Measurements from ENCODE around the gene CACNA1C.

Gene CACNA1C

GRCh38 chr12:2142068-2142467 lies 89.3 kb downstream of the CACNA1C start:
- no peak for DNase-seq

GRCh38 chr12:2144951-2145350 lies 92.2 kb downstream of the CACNA1C start:
- no peak for DNase-seq

GRCh38 chr12:2145433-2145998 lies 92.7 kb downstream of the CACNA1C start:
- no peak for DNase-seq

- no peak for DNase-seq
These were observed 94.5 kb downstream of the CACNA1C start for GRCh38 chr12:2147335-2147734.

GRCh38 chr12:2149091-2149490 lies 96.3 kb downstream of the CACNA1C start:
- DNase-seq, result no peak

- no peak for DNase-seq
These were observed 98.0 kb downstream of the CACNA1C start for GRCh38 chr12:2150833-2151232.

GRCh38 chr12:2151391-2151790 lies 98.6 kb downstream of the CACNA1C start:
- no peak for DNase-seq

DNA sequence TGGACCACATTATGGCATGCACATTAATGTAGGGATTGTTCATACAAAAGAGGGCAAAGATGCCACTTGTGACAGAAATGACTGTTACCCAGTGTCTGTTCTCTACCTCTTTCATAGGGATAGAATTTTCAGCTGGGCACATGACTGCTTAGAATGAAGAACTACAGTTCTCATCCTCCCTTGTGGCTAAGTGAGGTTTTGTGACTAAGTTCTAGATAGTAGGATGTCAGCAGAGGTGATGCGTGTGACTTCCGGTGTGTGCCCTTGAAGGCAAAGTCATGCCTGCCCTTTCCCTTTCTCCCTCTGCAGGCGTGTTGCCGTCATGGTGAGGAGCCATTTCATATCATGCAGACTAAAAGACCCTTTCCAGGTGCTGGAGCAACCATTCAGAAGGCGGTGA lies 99.3 kb downstream of the CACNA1C start:
- DNase-seq, result no peak

- DNase-seq, result no peak
These were observed 101.3 kb downstream of the CACNA1C start for GRCh38 chr12:2154050-2154449.

DNA sequence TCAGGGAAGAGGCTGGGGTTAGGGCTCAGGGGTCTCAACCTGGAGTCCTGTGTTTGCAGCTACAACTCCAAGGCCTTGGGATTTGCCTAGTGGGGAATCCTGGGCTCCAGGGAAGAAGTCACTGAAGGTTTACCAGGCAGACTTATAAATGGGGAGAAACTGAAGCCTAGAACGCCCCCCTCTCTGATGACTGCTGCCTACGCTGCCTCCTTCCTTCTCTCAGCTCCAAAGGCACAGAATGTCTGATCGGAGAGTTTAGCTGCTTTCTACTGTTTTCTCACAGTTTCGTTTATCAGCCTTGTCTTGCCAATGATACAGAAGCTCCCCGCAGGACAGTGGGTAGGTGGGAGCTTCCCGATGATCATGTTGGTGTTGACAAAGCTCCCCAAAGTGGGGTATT lies 101.7 kb downstream of the CACNA1C start:
- no peak for DNase-seq

DNA sequence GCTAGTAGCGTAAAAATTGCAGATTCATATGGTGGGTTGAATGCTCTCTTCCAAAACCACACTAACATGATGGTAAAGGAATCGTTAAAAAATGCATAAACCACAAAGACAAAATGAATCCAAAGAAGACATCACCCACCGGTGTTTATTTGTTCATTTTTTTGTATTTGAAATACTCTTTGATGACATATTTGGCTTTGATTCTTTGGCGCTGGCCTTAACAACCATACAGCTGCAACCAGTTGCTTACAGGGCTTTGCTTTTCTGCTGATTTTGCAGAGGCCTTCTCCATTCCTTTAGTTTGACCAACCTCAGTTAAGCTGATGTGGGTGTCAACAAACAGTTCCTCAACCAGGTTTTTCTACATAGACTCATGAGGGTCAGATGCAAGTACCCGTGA lies 103.5 kb downstream of the CACNA1C start:
- no peak for DNase-seq

GRCh38 chr12:2160043-2160442 lies 107.3 kb downstream of the CACNA1C start:
- no peak for DNase-seq

GRCh38 chr12:2161473-2161872 lies 108.7 kb downstream of the CACNA1C start:
- DNase-seq, result no peak

DNA sequence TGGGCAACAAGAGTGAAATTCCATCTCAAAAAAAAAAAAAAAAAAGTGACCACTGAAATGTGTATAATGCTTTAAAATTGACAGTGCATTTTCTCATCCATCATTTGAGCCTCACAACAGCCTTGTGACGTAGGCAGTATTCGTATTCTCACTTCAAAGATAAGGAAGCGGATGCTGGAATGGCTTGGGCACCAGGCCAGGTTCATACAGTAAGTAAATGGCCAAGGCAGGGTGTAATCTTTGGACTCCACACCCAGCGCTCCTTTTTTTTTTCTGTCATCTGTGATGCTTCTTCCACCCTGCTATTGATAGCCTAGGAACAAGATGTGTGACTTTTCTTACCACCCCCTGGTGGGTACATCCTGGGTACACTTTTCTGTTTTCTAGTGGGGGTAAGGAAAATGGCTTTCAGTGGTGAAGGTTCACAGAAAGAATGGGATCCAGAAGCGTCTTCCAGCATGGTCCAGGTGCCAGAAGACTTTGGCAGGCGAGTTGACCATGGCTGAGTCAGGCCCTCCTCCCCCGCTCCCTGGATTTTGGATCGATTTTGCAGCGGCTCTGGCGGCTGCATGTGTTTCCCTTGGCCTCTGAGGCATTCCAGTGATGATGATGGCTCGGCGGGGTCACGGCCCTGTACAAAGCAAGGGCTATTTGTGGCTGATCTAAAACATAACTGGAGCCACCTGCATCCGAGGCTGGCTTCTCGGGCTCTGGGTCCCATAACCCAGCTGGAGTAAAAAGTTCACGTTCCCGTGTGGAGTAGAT lies 110.6 kb downstream of the CACNA1C start:
- DNase-seq, result no peak

DNA sequence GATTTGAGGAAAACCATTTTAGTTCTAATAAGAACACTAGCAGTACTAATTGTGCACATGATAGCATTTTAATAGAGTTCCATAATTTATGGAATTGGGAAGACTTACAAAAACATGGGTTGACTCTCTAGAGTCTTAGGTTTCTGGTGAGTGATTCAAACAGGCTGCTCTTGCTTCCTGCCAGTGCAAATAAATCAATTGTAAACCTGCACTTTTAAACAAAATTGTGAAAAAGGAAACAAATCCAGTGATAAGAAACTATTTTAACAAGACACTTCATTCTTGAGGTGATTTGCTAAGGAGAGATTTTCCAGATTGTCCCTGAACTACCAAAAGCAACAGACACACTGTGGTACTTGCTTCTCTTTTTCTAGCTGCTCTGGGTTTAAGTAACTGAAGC lies 112.2 kb downstream of the CACNA1C start:
- no peak for DNase-seq

DNA sequence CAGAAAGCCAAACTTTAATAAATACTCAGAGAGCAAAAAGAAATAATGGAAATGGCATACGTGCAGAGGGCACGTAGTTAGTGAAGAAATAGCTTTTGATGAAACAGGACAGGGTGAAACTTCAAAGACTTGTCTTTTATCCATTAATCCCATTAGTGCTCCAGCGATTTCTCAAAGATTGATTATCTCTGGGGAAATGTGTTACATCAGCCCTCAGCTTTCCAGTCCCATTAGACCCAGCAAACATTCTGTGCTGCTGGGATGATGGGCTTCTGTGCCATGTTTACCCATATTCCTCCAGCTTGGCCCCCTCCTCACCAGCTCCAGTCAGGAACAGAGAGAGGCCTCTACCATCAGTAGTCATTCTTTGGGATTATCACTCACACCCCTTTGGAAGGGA lies 113.1 kb downstream of the CACNA1C start:
- no peak for DNase-seq

DNA sequence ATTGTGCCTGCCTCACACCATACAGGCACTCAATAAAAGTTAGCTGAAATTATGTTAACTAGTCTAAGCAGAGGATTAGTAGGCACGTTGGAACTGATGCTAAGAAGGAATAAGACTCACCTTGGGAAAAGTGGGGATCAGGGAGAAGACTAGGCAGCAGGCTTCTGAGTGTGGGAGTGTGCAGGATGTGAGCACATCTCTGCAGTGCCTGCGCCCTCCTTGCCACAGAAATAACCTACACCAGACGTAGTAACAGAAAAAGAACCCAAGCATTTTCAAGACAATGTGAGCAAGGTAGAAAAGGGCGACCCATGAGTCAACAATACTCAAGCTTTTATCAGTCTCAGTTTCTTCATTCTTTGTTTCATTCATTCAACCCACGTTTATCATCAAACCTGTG lies 113.9 kb downstream of the CACNA1C start:
- DNase-seq, result no peak

DNA sequence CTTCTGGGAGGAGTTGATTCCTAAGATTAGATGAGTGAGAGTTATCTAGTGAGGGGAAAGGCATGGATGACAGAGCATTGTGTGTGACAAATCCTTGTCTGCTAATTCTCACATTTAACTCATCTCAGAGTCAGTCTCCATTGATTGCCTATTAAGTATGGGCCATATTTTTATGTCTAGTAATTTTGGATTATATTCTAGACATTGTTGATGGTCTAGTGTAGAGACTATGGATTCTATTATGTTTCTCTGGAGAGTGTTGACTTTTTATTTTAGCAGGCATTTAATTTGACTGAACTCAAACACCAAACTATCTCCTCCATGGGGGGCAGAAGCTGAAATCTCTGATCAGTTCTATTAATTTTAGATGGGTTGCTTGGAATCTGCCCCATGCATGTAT lies 114.4 kb downstream of the CACNA1C start:
- DNase-seq, result no peak

- DNase-seq, result no peak
These were observed 116.0 kb downstream of the CACNA1C start for GRCh38 chr12:2168808-2169207.

- no peak for DNase-seq
These were observed 116.7 kb downstream of the CACNA1C start for GRCh38 chr12:2169489-2169888.

GRCh38 chr12:2169940-2170339 lies 117.2 kb downstream of the CACNA1C start:
- no peak for DNase-seq

GRCh38 chr12:2170376-2170775 lies 117.6 kb downstream of the CACNA1C start:
- no peak for DNase-seq

DNA sequence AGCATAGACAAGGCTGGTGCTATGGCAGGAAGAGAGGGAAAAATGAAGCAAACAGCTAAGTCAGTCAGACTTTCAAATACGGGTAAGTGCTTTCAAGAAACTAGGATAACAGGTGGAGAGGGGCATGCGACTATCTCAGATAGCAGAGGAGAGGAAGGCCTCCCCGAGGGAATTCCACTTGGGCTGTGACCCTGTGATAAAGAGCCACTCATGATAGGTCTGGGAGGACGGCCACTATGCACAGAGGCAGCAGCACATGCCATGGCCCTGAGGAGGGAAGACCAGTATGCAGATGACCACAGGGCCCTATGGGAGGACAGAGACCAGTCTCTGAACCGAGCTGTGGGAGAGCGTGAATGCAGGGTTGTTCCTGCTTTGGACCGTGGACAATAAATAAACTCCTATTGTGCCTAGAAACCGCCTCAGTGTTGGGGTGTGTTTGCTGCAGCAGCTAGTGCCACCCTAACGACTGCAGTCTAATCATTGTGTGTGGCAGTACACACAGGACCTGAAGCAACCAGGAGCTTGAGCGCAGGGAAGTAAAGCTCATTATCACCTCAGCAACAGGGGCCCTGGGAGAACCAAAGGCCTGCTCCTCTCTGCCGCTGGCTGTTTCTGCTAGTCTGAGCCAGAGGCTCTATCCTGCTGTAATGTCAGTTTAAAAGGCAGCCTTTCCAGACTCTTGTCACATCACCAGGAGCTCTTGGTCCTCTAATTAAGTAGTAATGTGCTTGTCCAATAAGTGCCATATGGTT lies 119.1 kb downstream of the CACNA1C start:
- DNase-seq, result no peak

GRCh38 chr12:2172491-2173214 lies 119.9 kb downstream of the CACNA1C start:
- DNase-seq, result no peak

Data from NCI-H146 (cell line).